HepG2 (cell line): ENCODE measurements around the gene ADD2. TPM values are rescaled to one million over a fixed set of nuclear protein-coding genes. Genes with fewer than 3 reads are reported as not detected.

Experiments used
- ATAC-seq: fragments of 200-7000 bp; cut with Tn5 transposase; 3 replicates; pipeline ENCODE4 v1.9.1; 2020; ENCODE audit warnings: mild to moderate bottlenecking, moderate library complexity
- BruUV-seq: library from RNA; stranded (reverse); fragments of 400-500 nt; replicated peaks from 2 replicates; lab custom pipeline; 2021; lab: Mats Ljungman, UMichigan
- CTCF ChIA-PET: fragments of 300-600 bp; formaldehyde crosslinking; extraction: SDS; loops from one replicate; lab custom pipeline; 2021; ENCODE audit warnings: low total read pairs, inconsistent platforms, low intra/inter-chr PET ratio; lab: Yijun Ruan, JAX
- POLR2A ChIA-PET: fragments of 350-600 bp; sonication (Branson Sonifier 250); formaldehyde crosslinking; loops from one replicate; lab custom pipeline; 2020; ENCODE audit warnings: antibody characterized with exemption, inconsistent platforms; lab: Yijun Ruan, JAX
- DNase-seq: peaks from one replicate; pipeline ENCODE4 v3.0.0-alpha.2; 2015; ENCODE audit warnings: low spot score
- FAIRE-seq: peaks from 3 replicates; lab custom pipeline; 2011; peaks lifted over from hg19 to GRCh38; lab: Jason Lieb, UNC
- H2AFZ ChIP-seq: one replicate; pipeline ENCODE4 v1.6.1; 2011; ENCODE audit warnings: low read length, inconsistent platforms
- H3K27ac ChIP-seq: fragments of 300-600 bp; 3 replicates; pipeline ENCODE4 v1.8.0; 2011; ENCODE audit warnings: mixed run types, mild to moderate bottlenecking, mixed read lengths, low read length, inconsistent platforms; ENCODE audit not compliant: insufficient read depth; ENCODE audit errors: extremely low read length
- H3K27me3 ChIP-seq, 2 experiments: fragments of 200-600 bp in 1 of 2; 2 replicates in 1 of 2; 3 replicates in 1 of 2; pipeline versions ENCODE4 v1.6.0 to v1.8.0; 2011; ENCODE audit warnings: low read length in 2 of 2, mild to moderate bottlenecking in 2 of 2, moderate library complexity in 2 of 2, inconsistent platforms in 1 of 2; ENCODE audit not compliant: insufficient read depth in 2 of 2, control insufficient read depth in 1 of 2
- H3K36me3 ChIP-seq, 2 experiments: fragments of 200-600 bp in 1 of 2; replicated peaks in 1 of 2; 2 replicates in 1 of 2; 3 replicates in 1 of 2; pipeline versions ENCODE4 v1.5.1 to v1.8.0; 2011; ENCODE audit warnings: low read length in 2 of 2, inconsistent platforms in 1 of 2; ENCODE audit not compliant: insufficient read depth in 2 of 2, control insufficient read depth in 1 of 2
- H3K4me1 ChIP-seq: 2 replicates; pipeline ENCODE4 v1.5.1; 2012; ENCODE audit warnings: low read length, inconsistent platforms; ENCODE audit not compliant: insufficient read depth
- H3K4me2 ChIP-seq: 2 replicates; pipeline ENCODE4 v1.6.0; 2011; ENCODE audit warnings: low read depth, low read length, inconsistent platforms
- H3K4me3 ChIP-seq, 3 experiments: fragments of 200-600 bp in 1 of 3; sonication (generic), shearing (Covaris generic) in 1 of 3; replicated peaks in 1 of 3; 2 replicates each; pipeline ENCODE4 v1.5.1; 2011 to 2016; ENCODE audit warnings: low read length in 3 of 3, inconsistent platforms in 2 of 3, low read depth in 2 of 3, mild to moderate bottlenecking in 2 of 3, control low read depth in 1 of 3, mixed read lengths in 1 of 3; ENCODE audit not compliant: insufficient read depth in 1 of 3
- H3K79me2 ChIP-seq: one replicate; pipeline ENCODE4 v1.6.1; 2011; ENCODE audit warnings: low read length, inconsistent platforms; ENCODE audit not compliant: insufficient read depth
- H3K9ac ChIP-seq: 2 replicates; pipeline ENCODE4 v1.6.0; 2011; ENCODE audit warnings: mild to moderate bottlenecking, low read depth, low read length, inconsistent platforms; ENCODE audit not compliant: insufficient read depth
- H3K9me3 ChIP-seq: 2 replicates; pipeline ENCODE4 v1.5.1; 2012; ENCODE audit warnings: mild to moderate bottlenecking, low read length
- H4K20me1 ChIP-seq: 2 replicates; pipeline ENCODE4 v1.6.0; 2011; ENCODE audit warnings: inconsistent platforms, mild to moderate bottlenecking, low read length, moderate library complexity; ENCODE audit not compliant: insufficient read depth
- CCDC6 ChIP-seq: sonication (generic); formaldehyde crosslinking; IDR thresholded peaks from 2 replicates; pipeline ENCODE4 v1.8.1; 2022; ENCODE audit warnings: mild to moderate bottlenecking, missing genetic modification reagents, moderate library complexity
- CERS6 ChIP-seq: sonication (generic); formaldehyde crosslinking; IDR thresholded peaks from 2 replicates; pipeline ENCODE4 v1.5.0; 2020; ENCODE audit warnings: missing genetic modification reagents
- EEA1 ChIP-seq: sonication (generic); formaldehyde crosslinking; IDR thresholded peaks from 2 replicates; pipeline ENCODE4 v1.5.1; 2020; ENCODE audit warnings: mild to moderate bottlenecking, missing genetic modification reagents, borderline replicate concordance
- FOXA3 ChIP-seq: IDR thresholded peaks from 2 replicates; pipeline ENCODE4 v1.6.1; 2016; ENCODE audit warnings: missing genetic modification reagents, missing compliant biosample characterization
- FOXO1 ChIP-seq: sonication (generic); formaldehyde crosslinking; IDR thresholded peaks from 2 replicates; pipeline ENCODE4 v1.4.0; 2020; ENCODE audit warnings: missing genetic modification reagents
- GATAD1 ChIP-seq: IDR thresholded peaks from 2 replicates; pipeline ENCODE4 v1.6.1; 2016; ENCODE audit warnings: missing genetic modification reagents, missing compliant biosample characterization
- GMEB2 ChIP-seq: IDR thresholded peaks from 2 replicates; pipeline ENCODE4 v1.6.1; 2016; ENCODE audit warnings: missing biosample characterization, missing genetic modification reagents, low read depth
- ISL2 ChIP-seq: sonication (generic); formaldehyde crosslinking; IDR thresholded peaks from 2 replicates; pipeline ENCODE4 v1.5.0; 2020; ENCODE audit warnings: missing genetic modification reagents
- NR0B2 ChIP-seq: sonication (generic); formaldehyde crosslinking; IDR thresholded peaks from 2 replicates; pipeline ENCODE4 v1.4.0; 2020; ENCODE audit warnings: mild to moderate bottlenecking, missing genetic modification reagents
- U2AF1 ChIP-seq: fragments of 200-400 bp; formaldehyde crosslinking; optimal IDR thresholded peaks from 2 replicates; pipeline ENCODE3; 2017; ENCODE audit warnings: mild to moderate bottlenecking, low read depth, low read length
- ZNF296 ChIP-seq: sonication (generic); formaldehyde crosslinking; conservative IDR thresholded peaks from 2 replicates; pipeline ENCODE4 v1.5.0; 2020; ENCODE audit warnings: mild to moderate bottlenecking, missing genetic modification reagents
- ZNF33B ChIP-seq: sonication (generic); formaldehyde crosslinking; IDR thresholded peaks from 2 replicates; pipeline ENCODE4 v1.5.1; 2020; ENCODE audit warnings: mild to moderate bottlenecking, missing genetic modification reagents
- ZNF382 ChIP-seq: sonication (generic); formaldehyde crosslinking; IDR thresholded peaks from 2 replicates; pipeline ENCODE4 v1.5.0; 2020; ENCODE audit warnings: missing genetic modification reagents, mild to moderate bottlenecking, borderline replicate concordance
- ZNF468 ChIP-seq: sonication (generic); formaldehyde crosslinking; IDR thresholded peaks from 2 replicates; pipeline ENCODE4 v1.8.0; 2022; ENCODE audit warnings: mild to moderate bottlenecking, moderate library complexity, missing genetic modification reagents
- ZNF547 ChIP-seq: sonication (generic); formaldehyde crosslinking; IDR thresholded peaks from 2 replicates; pipeline ENCODE4 v1.5.1; 2020; ENCODE audit warnings: mild to moderate bottlenecking, missing genetic modification reagents
- WGBS: methylation state at CpG from one replicate; pipeline ENCODE4 v1.1.6; 2017; ENCODE audit warnings: low lambda C conversion rate; 5-methylcytosine and 5-hydroxymethylcytosine counted together
- in situ Hi-C: cut with HindIII; loops from 2 replicates; pipeline ENCODE4 v1.10.0; 2017; ENCODE audit warnings: low pct_unique_long_range_greater_than_20kb; ENCODE audit not compliant: extremely low pct_ligation_motif_present
- intact Hi-C: fragments of 100-400 bp; cut with micrococcal nuclease; formaldehyde crosslinking; loops from one replicate; pipeline ENCODE4 v1.10.0; 2022; ENCODE audit not compliant: unreplicated experiment
- polyA plus RNA-seq, 8 experiments: library from polyadenylated mRNA; depleted of rRNA in 3 of 8; stranded (reverse) in 7 of 8; unstranded in 1 of 8; fragments of >200 nt; fragmentation: Illumina TruSeq in 4 of 8; extraction: Trizol in 4 of 8; gene quantifications; 2 replicates each; pipeline versions ENCODE4 v1.2.1 to v1.2.3, GENCODE V29; 2011 to 2016; ENCODE audit warnings: low read depth in 4 of 8, missing spikeins in 1 of 8, mixed read lengths in 1 of 8; ENCODE audit not compliant: insufficient read depth in 1 of 8
- total RNA-seq, 5 experiments: library from RNA; depleted of rRNA; stranded (reverse); fragments of >200 nt; fragmentation: Illumina TruSeq; extraction: Trizol; gene quantifications; 2 replicates each; pipeline ENCODE4 v1.2.3, GENCODE V29; 2016; ENCODE audit warnings: low read depth in 1 of 5
- TF ChIP-seq, protein P1 (sequence below): sonication (generic); formaldehyde crosslinking; IDR thresholded peaks from 2 replicates; pipeline ENCODE4 v1.5.0; 2020; ENCODE audit warnings: missing genetic modification reagents

The ADD2 gene
- total and polyA plus RNA-seq, 2 of the 13 experiments (the other 11 are each of a cell fraction or from before 2014, with no cell fraction given) = 0.05 to 0.13 TPM

DNA sequence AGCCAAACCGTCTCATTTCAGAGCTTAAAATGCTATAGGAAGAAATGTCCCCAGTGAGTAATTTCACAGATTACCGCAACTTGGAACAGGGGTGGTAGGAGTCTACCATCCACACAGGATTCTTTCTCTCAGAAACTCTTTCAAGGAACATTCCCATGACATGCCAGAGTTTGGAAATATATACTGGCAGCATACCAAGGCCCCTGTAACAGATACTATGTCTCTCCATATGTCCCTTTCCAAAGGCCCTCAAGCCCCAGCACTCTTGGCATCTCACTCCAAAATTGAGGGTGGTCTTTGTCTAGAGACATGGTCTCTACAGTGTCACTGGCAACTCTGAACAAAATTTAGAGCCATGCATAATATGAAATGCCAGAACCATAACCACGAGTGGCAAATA, 11.5 kb upstream of the ADD2 start:
- no peak for FAIRE-seq
- Histone ChIP-seq H3K79me2 (no peaks in the 10 kb centered on the region), H3K4me2 (no peak overlapping the region), H3K4me3 (no peak overlapping the region), H2AFZ (no peak overlapping the region), H3K36me3 (no peaks in the 10 kb centered on the region), H3K4me1 (no peaks in the 10 kb centered on the region), H4K20me1 (no peaks in the 10 kb centered on the region), H3K9ac (no peak overlapping the region), H3K27me3 (peaks cover 0 to 12% of the 10 kb centered on the region in 2 experiments; a peak in 2 of 5 replicates), H3K27ac (no peak overlapping the region), H3K9me3 (no peaks in the 10 kb centered on the region)
- no peak for ATAC-seq
- no TSS peak for BruUV-seq
- in situ Hi-C loops = no loop called here
- ChIA-PET POLR2A (no interaction called here), CTCF (no interaction called here)
- whole genome bisulfite sequencing = 18% methylated on average over 3 of the region's 3 CpGs
- DNase-seq = no peak
- intact Hi-C loops = no loop called here
- no peak for TF ChIP-seq ZNF33B (CRISPR knock-in tag)
- TF ChIP-seq CCDC6 = no peak
- TF ChIP-seq U2AF1 = no peak

DNA sequence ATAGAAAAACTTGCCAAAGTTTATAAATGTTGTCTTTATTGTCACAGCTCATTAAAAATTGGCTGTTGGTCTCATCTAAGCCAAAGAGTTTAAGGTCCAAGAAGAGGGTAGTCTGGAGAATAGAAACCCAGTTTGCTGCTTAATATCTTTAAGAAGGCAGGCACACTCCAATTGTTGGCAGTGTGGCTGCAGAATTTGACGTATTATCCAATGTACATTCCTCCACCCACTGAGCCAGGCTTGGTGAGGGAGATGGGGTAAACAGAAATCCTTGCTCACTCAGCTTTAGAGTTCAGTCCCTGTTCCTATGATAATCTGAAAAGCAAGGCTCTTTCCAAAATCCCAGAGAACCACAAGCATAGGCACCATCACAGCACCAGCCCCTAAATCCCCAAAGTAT, 10.7 kb upstream of the ADD2 start:
- H4K20me1 ChIP-seq = no peaks in the 10 kb centered on the region
- in situ Hi-C loops (no loop called here), intact Hi-C loops (no loop called here)
- ChIA-PET CTCF (no interaction called here), POLR2A (no interaction called here)
- H3K9ac ChIP-seq = no peak overlapping the region
- H3K27me3 ChIP-seq = peaks cover 0 to 12% of the 10 kb centered on the region in 2 experiments; a peak in 2 of 5 replicates
- H3K79me2 ChIP-seq = no peaks in the 10 kb centered on the region
- WGBS = 16% methylated on average over 1 of the region's 1 CpG
- H3K4me1 ChIP-seq = no peaks in the 10 kb centered on the region
- no peak for ATAC-seq
- no peak overlapping the region for H3K27ac ChIP-seq
- no peaks in the 10 kb centered on the region for H3K36me3 ChIP-seq
- no peaks in the 10 kb centered on the region for H3K9me3 ChIP-seq
- H3K4me3 ChIP-seq = no peak overlapping the region
- DNase-seq = no peak
- H2AFZ ChIP-seq = no peak overlapping the region
- H3K4me2 ChIP-seq = no peak overlapping the region
- no TSS peak for BruUV-seq
- FAIRE-seq = no peak
- no peak for TF ChIP-seq ZNF468 (CRISPR knock-in tag)
- TF ChIP-seq NR0B2 (CRISPR knock-in tag) = no peak
- TF ChIP-seq ISL2 (CRISPR knock-in tag) = no peak
- TF ChIP-seq, protein P1, sequence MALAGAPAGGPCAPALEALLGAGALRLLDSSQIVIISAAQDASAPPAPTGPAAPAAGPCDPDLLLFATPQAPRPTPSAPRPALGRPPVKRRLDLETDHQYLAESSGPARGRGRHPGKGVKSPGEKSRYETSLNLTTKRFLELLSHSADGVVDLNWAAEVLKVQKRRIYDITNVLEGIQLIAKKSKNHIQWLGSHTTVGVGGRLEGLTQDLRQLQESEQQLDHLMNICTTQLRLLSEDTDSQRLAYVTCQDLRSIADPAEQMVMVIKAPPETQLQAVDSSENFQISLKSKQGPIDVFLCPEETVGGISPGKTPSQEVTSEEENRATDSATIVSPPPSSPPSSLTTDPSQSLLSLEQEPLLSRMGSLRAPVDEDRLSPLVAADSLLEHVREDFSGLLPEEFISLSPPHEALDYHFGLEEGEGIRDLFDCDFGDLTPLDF (CRISPR knock-in tag) = no peak
- TF ChIP-seq GATAD1 = no peak
- no peak for TF ChIP-seq FOXO1 (CRISPR knock-in tag)
- no peak for TF ChIP-seq GMEB2
- TF ChIP-seq EEA1 (CRISPR knock-in tag) = no peak
- TF ChIP-seq ZNF296 (CRISPR knock-in tag) = no peak
- TF ChIP-seq ZNF547 = no peak
- no peak for TF ChIP-seq CERS6
- no peak for TF ChIP-seq ZNF382
- no peak for TF ChIP-seq FOXA3 (CRISPR knock-in tag)
